VCaP (cell line): Measurements from ENCODE around the gene LDLRAD4.

ENCODE experiments used
- H3K27ac ChIP-seq: fragments of 450-650 bp; 2 replicates; pipeline ENCODE4 v1.5.1; 2017
- CTCF ChIP-seq: fragments of 450-650 bp; conservative IDR thresholded peaks from 2 replicates; pipeline ENCODE4 v1.5.1; 2017; ENCODE audit warnings: mild to moderate bottlenecking, moderate library complexity

Gene LDLRAD4

GRCh38 chr18:13536578-13536977, 318.0 kb downstream of the LDLRAD4 start:
- TF ChIP-seq CTCF, result no peak
- H3K27ac ChIP-seq, result no peak overlapping the region

- TF ChIP-seq CTCF, result no peak
These were observed 318.6 kb downstream of the LDLRAD4 start for GRCh38 chr18:13537022-13537780.

GRCh38 chr18:13538630-13539029, 320.1 kb downstream of the LDLRAD4 start:
- TF ChIP-seq CTCF, result no peak
- no peak overlapping the region for H3K27ac ChIP-seq

More at GRCh38 chr18:13537022-13537780, 318.6 kb downstream of the LDLRAD4 start:
- no peak overlapping the region for H3K27ac ChIP-seq

GRCh38 chr18:13539050-13539449, 320.5 kb downstream of the LDLRAD4 start:
- no peak for TF ChIP-seq CTCF
- no peak overlapping the region for H3K27ac ChIP-seq

DNA sequence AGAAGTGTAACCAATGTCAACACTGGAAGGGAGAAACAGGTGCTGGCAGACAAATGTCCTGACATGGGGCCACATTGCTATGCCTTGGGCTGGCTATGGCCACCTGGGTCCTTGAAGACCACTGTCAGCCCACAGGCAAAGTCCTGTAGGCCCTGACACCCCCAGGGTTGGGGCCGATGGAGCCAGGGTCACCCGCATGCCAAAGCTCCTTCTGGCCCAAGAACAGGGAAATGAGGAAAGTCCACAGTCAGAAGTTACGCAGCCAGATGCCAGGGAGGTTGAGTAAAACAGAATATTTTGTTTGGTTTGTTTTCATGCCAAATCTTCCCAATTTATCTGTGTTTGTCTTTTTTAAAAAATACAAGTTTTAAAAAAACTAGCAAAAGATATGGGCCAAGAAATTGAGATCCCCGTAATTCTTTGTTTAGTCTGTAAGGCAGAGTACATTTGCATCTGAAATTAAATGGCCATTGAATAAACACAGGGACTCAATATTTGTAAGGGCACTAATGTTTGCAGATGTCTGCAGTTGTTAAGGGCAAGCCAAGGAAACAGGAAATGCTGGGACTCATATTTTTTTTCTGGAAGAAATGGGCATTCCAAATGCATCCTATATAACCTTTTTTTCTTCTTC, 321.4 kb downstream of the LDLRAD4 start:
- no peak for TF ChIP-seq CTCF

GRCh38 chr18:13540477-13541182, 322.1 kb downstream of the LDLRAD4 start:
- TF ChIP-seq CTCF, result no peak
- no peak overlapping the region for H3K27ac ChIP-seq

More for the DNA sequence above, 321.4 kb downstream of the LDLRAD4 start:
- H3K27ac ChIP-seq, result no peak overlapping the region
